ENCODE results near the gene P2RX6.

Gene P2RX6

GRCh38 chr22:20979940-20980453 lies 35.0 kb upstream of the P2RX6 start:
- no peak for DNase-seq (ENCODE audit: low read depth in 2 of 2)

- no peak for DNase-seq (ENCODE audit: low read depth in 2 of 2)
Measured at GRCh38 chr22:20980523-20980922, 34.4 kb upstream of the P2RX6 start.

- DNase-seq (ENCODE audit: low read depth in 2 of 2): no peak
Measured at GRCh38 chr22:20980938-20981722, 33.8 kb upstream of the P2RX6 start.

GRCh38 chr22:20981787-20982562 lies 33.0 kb upstream of the P2RX6 start, which contains the start of gene LZTR1:
Gene LZTR1, plus strand, starts transcription at chr22:20982297. Its CDS starts 75 bp downstream, at chr22:20982372.
- peak; percentile 58 to 66 for DNase-seq (ENCODE audit: low read depth in 2 of 2)

GRCh38 chr22:20982563-20982882 lies 32.4 kb upstream of the P2RX6 start:
- no peak for DNase-seq (ENCODE audit: low read depth in 2 of 2)

GRCh38 chr22:20983081-20983771 lies 31.7 kb upstream of the P2RX6 start:
- DNase-seq (ENCODE audit: low read depth in 2 of 2): no peak

- no peak for DNase-seq (ENCODE audit: low read depth in 2 of 2)
Measured at GRCh38 chr22:20985720-20986119, 29.2 kb upstream of the P2RX6 start.

GRCh38 chr22:20986365-20986764 lies 28.6 kb upstream of the P2RX6 start:
- DNase-seq (ENCODE audit: low read depth in 2 of 2): no peak

- DNase-seq (ENCODE audit: low read depth in 2 of 2): no peak
Measured at GRCh38 chr22:20987375-20987774, 27.6 kb upstream of the P2RX6 start.

GRCh38 chr22:20988573-20989322 lies 26.2 kb upstream of the P2RX6 start:
- DNase-seq (ENCODE audit: low read depth in 2 of 2): no peak

- no peak for DNase-seq (ENCODE audit: low read depth in 2 of 2)
Measured at GRCh38 chr22:20989323-20990138, 25.4 kb upstream of the P2RX6 start.

GRCh38 chr22:20990184-20991180 lies 24.5 kb upstream of the P2RX6 start:
- no peak for DNase-seq (ENCODE audit: low read depth in 2 of 2)

GRCh38 chr22:20991252-20992055 lies 23.5 kb upstream of the P2RX6 start:
- DNase-seq (ENCODE audit: low read depth in 2 of 2): no peak

- DNase-seq (ENCODE audit: low read depth in 2 of 2): no peak
Measured at GRCh38 chr22:20992056-20992442, 22.9 kb upstream of the P2RX6 start.

- no peak for DNase-seq (ENCODE audit: low read depth in 2 of 2)
Measured at GRCh38 chr22:20992456-20993303, 22.3 kb upstream of the P2RX6 start.

- no peak for DNase-seq (ENCODE audit: low read depth in 2 of 2)
Measured at GRCh38 chr22:20993304-20994127, 21.4 kb upstream of the P2RX6 start.

All from stimulated activated CD4-positive, alpha-beta T cell treated with anti-CD3 and anti-CD28 coated beads, Interleukin-12 subunit alpha, Interleukin-12 subunit beta, amount 100 ng/mL, for 24 hours (primary cell).